ENCODE results near the gene HOXD1. TPM values are rescaled to one million over a fixed set of nuclear protein-coding genes. Genes with fewer than 3 reads are reported as not detected.

The HOXD1 gene
- total RNA-seq, 1 donor from 2014 or later, result not detected

DNA sequence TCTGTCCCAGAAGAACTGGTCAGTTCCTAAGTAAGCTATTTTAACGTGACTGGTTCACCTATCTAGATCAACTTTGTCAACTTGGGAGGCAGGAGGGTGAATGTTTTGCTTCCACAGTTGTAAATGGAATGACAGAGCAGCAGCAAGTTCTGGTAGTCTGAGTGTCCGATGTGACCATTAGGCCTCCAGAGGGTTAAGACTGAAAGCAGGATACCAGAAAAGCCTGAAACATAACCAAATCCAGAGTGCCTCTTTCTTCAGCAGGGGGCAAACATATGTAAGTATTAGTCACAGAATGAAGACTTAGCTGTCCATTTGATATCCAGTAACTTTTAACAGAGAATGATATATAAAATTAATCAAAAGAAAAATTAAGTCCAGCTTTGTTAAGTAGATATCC lies 22.2 kb upstream of the HOXD1 start:
- DNase-seq (ENCODE audit: low spot score, unreplicated experiment), result no peak
- H3K9me3 Mint-ChIP-seq (ENCODE audit: low read depth), result no peaks in the 10 kb centered on the region
- TF ChIP-seq, protein P1, sequence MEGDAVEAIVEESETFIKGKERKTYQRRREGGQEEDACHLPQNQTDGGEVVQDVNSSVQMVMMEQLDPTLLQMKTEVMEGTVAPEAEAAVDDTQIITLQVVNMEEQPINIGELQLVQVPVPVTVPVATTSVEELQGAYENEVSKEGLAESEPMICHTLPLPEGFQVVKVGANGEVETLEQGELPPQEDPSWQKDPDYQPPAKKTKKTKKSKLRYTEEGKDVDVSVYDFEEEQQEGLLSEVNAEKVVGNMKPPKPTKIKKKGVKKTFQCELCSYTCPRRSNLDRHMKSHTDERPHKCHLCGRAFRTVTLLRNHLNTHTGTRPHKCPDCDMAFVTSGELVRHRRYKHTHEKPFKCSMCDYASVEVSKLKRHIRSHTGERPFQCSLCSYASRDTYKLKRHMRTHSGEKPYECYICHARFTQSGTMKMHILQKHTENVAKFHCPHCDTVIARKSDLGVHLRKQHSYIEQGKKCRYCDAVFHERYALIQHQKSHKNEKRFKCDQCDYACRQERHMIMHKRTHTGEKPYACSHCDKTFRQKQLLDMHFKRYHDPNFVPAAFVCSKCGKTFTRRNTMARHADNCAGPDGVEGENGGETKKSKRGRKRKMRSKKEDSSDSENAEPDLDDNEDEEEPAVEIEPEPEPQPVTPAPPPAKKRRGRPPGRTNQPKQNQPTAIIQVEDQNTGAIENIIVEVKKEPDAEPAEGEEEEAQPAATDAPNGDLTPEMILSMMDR (IDR thresholded peaks at IDR 0.05; ENCODE audit: unreplicated experiment), result no peak
- no peak overlapping the region for H3K4me3 Mint-ChIP-seq (ENCODE audit: low read depth)
- peaks cover 96% of the 10 kb centered on the region for H3K27me3 Mint-ChIP-seq
- no peaks in the 10 kb centered on the region for H3K36me3 Mint-ChIP-seq (ENCODE audit: insufficient read depth)
- peaks cover 2% of the 10 kb centered on the region for H3K4me1 Mint-ChIP-seq (ENCODE audit: low read depth)
- no peak overlapping the region for H3K27ac Mint-ChIP-seq

DNA sequence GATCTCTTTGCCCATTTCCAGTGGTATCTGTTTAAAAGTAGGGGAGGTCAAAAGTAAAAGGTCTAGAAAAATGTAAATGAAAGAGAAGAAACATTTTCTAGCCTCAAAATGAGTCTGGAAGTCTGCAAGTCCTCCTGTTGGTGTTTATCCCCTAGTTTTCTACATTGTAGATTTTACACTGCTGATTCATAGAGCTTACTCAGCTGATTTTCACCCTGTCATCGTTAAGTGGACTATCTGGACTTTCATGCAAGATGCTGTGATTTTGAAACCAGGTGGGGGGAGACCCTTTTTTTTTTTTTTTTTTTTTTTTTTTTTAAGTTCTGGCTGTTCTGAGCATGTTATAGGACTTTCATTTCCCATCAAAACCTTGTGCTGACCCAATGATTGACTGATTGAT lies 21.1 kb upstream of the HOXD1 start:
- no peak overlapping the region for H3K27ac Mint-ChIP-seq
- no peaks in the 10 kb centered on the region for H3K9me3 Mint-ChIP-seq (ENCODE audit: low read depth)
- H3K27me3 Mint-ChIP-seq, result peaks cover 95% of the 10 kb centered on the region
- H3K36me3 Mint-ChIP-seq (ENCODE audit: insufficient read depth), result no peaks in the 10 kb centered on the region
- TF ChIP-seq, protein P1 (IDR thresholded peaks at IDR 0.05; ENCODE audit: unreplicated experiment), result no peak
- no peak for DNase-seq (ENCODE audit: low spot score, unreplicated experiment)
- H3K4me1 Mint-ChIP-seq (ENCODE audit: low read depth), result peaks cover 4% of the 10 kb centered on the region
- H3K4me3 Mint-ChIP-seq (ENCODE audit: low read depth), result no peak overlapping the region

DNA sequence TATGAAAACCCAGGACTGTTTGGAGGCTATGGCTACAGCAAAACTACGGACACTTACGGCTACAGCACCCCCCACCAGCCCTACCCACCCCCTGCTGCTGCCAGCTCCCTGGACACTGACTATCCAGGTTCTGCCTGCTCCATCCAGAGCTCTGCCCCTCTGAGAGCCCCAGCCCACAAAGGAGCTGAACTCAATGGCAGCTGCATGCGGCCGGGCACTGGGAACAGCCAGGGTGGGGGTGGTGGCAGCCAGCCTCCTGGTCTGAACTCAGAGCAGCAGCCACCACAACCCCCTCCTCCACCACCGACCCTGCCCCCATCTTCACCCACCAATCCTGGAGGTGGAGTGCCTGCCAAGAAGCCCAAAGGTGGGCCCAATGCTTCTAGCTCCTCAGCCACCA lies 19.3 kb upstream of the HOXD1 start:
- no peak for DNase-seq (ENCODE audit: low spot score, unreplicated experiment)
- peaks cover 6% of the 10 kb centered on the region for H3K4me1 Mint-ChIP-seq (ENCODE audit: low read depth)
- TF ChIP-seq, protein P1 (IDR thresholded peaks at IDR 0.05; ENCODE audit: unreplicated experiment), result no peak
- H3K27ac Mint-ChIP-seq, result no peak overlapping the region
- H3K27me3 Mint-ChIP-seq, result peaks cover 96% of the 10 kb centered on the region
- H3K9me3 Mint-ChIP-seq (ENCODE audit: low read depth), result no peaks in the 10 kb centered on the region
- H3K4me3 Mint-ChIP-seq (ENCODE audit: low read depth), result no peak overlapping the region
- H3K36me3 Mint-ChIP-seq (ENCODE audit: insufficient read depth), result no peaks in the 10 kb centered on the region

DNA sequence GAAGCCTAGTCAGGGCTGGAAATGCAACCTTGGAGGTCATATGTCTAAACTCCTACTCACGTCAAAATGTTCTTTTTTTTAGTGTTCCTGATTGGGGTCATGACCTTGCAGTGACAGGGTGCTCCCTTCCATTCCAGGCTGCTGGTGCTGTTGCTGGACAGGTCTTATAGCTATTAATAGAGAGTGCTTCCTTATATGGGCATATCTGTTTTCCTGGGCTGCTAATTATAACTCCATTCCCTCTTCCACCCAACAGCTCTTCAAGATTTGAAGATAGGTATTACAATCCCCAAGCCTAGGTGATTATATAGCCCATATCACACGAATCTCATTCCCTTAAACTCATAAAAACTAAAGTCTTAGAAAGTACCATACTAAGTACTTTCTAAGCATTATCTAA lies 18.8 kb upstream of the HOXD1 start:
- H3K27me3 Mint-ChIP-seq, result peaks cover 96% of the 10 kb centered on the region
- peaks cover 9% of the 10 kb centered on the region for H3K4me1 Mint-ChIP-seq (ENCODE audit: low read depth)
- TF ChIP-seq, protein P1 (IDR thresholded peaks at IDR 0.05; ENCODE audit: unreplicated experiment), result no peak
- H3K36me3 Mint-ChIP-seq (ENCODE audit: insufficient read depth), result no peaks in the 10 kb centered on the region
- no peak for DNase-seq (ENCODE audit: low spot score, unreplicated experiment)
- no peak overlapping the region for H3K4me3 Mint-ChIP-seq (ENCODE audit: low read depth)
- H3K9me3 Mint-ChIP-seq (ENCODE audit: low read depth), result no peaks in the 10 kb centered on the region
- no peak overlapping the region for H3K27ac Mint-ChIP-seq

DNA sequence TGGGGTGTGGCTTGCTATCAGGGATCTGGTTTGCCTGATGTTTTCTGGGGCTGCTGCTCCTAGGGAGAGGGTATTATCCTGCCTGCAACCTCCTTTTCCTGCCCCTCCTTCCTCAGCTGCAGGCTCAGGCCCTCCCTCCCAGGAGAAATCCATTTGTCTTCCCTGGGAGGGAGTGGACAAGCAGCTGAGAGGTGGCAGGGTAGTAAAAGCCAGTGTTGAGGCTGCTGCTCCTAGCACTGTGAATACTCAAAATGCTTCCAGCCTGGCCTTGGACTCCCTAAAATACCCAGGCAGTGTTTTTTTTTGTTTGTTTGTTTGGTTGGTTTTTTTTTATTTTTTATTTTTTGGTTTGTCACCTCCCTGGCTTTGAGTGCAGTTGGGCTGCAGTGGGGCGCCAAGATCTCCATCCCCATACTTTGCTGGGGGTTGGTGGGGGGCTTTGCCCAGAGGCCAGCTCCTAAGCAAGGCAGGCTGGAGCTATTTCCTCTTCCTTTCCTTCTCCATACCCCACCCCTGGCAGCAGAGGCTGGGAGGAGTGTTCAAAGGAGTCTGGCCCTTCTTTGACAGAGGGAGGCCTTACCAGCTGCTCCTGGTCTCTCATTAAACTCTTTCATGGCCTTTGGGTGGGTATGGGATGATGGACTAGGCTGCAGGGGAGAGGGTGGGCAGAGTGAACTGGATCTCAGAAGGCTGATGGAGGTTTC lies 17.7 kb upstream of the HOXD1 start:
- H3K4me1 Mint-ChIP-seq (ENCODE audit: low read depth), result peaks cover 10% of the 10 kb centered on the region
- DNase-seq (ENCODE audit: low spot score, unreplicated experiment), result no peak
- peaks cover 96% of the 10 kb centered on the region for H3K27me3 Mint-ChIP-seq
- H3K9me3 Mint-ChIP-seq (ENCODE audit: low read depth), result no peaks in the 10 kb centered on the region
- H3K36me3 Mint-ChIP-seq (ENCODE audit: insufficient read depth), result no peaks in the 10 kb centered on the region
- TF ChIP-seq, protein P1 (IDR thresholded peaks at IDR 0.05; ENCODE audit: unreplicated experiment), result no peak
- no peak overlapping the region for H3K27ac Mint-ChIP-seq
- H3K4me3 Mint-ChIP-seq (ENCODE audit: low read depth), result no peak overlapping the region

All from progenitor cell of endocrine pancreas (in vitro differentiated cells).